ENCODE measurements around the gene CFI.

GRCh38 chr4:109691411-109691920, 110.3 kb downstream of the CFI start:
- TF ChIP-seq EP300 (IDR thresholded peaks at IDR 0.05) (no peak), CTCF (IDR thresholded peaks at IDR 0.05) (no peak), POLR2AphosphoS5 (IDR thresholded peaks at IDR 0.05) (no peak)
